Measurements from ENCODE around the gene GNG7.

GRCh38 chr19:2701361-2702169 lies 929 bp downstream of the GNG7 start:
- no peak for TF ChIP-seq CTCF (conservative IDR thresholded peaks at IDR 0.05; ENCODE audit: low read depth, low read length)
- TF ChIP-seq EZH2phosphoT487 (IDR thresholded peaks at IDR 0.05; ENCODE audit: borderline replicate concordance, low read length) = no peak
